GM21723 (cell line): ENCODE measurements around the gene ZNRF4.

ENCODE experiments used
- ATAC-seq: cut with Tn5 transposase; IDR thresholded peaks from one replicate; pipeline ENCODE4 v1.9.1; 2021; ENCODE audit warnings: mild to moderate bottlenecking, moderate library complexity; ENCODE audit not compliant: unreplicated experiment

The ZNRF4 gene

GRCh38 chr19:5440299-5440698 lies 14.9 kb upstream of the ZNRF4 start:
- no peak for ATAC-seq

DNA sequence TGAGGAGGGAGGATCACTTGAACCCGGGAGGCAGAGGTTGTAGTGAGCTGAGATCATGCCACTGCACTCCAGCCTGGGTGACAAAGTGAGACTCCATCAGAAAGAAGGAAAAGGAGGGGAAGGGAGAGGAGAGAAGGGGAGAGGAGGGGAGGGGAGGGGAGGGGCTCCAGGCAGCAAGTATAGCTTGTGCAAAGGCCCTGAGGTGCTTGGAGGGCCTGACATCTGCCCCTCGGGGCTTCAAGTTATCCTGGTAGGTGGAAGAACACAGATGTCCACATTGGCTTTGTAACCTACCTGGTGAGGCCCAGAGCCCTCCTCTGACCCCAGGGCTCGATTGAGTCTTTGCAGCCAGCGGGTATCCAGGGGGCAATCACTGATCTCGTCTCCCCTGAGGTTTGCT lies 11.5 kb upstream of the ZNRF4 start:
- no peak for ATAC-seq

- ATAC-seq = no peak
These were observed 10.8 kb upstream of the ZNRF4 start for GRCh38 chr19:5444431-5444830.

- ATAC-seq = no peak
These were observed 10.1 kb upstream of the ZNRF4 start for GRCh38 chr19:5445071-5445470.

GRCh38 chr19:5445561-5446055 lies 9.6 kb upstream of the ZNRF4 start:
- ATAC-seq = no peak

DNA sequence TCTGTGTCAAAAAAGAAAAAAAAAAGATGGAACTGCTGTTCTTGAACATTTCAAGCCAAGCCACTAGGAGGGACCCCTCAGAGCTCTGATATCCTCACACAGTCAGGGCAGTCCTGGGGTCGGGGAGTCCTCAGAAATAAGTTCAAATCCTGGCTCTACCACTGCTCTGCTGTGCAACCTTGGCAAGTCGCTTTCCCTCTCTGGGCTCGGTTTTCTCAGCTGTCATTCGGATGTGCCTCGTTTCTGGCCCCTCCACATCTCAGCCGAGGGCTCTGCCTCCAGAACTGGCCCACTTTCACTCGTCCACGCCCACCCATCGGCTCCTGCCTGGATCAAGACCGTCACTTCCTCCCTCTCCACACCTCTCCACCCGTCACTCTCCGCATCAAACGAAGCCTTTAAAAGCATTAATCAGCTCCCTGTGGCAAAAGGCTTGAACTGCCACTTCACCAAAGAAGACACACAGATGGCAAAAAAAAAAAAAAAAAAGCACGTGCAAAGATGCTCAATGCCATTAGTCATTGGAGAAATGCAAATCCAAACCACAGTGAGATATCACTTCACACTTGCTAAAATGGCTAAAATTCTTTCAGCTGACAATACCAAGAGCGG lies 7.4 kb upstream of the ZNRF4 start:
- ATAC-seq = no peak

GRCh38 chr19:5448374-5448773 lies 6.8 kb upstream of the ZNRF4 start:
- ATAC-seq = no peak

- ATAC-seq = no peak
These were observed 4.6 kb upstream of the ZNRF4 start for GRCh38 chr19:5450482-5451126.

GRCh38 chr19:5451494-5451893 lies 3.7 kb upstream of the ZNRF4 start:
- no peak for ATAC-seq

- ATAC-seq = no peak
These were observed 2.3 kb upstream of the ZNRF4 start for GRCh38 chr19:5452594-5453565.

GRCh38 chr19:5454743-5455142 lies 474 bp upstream of the ZNRF4 start:
- ATAC-seq = no peak

GRCh38 chr19:5456130-5456840 lies 1.1 kb downstream of the ZNRF4 start:
- no peak for ATAC-seq

DNA sequence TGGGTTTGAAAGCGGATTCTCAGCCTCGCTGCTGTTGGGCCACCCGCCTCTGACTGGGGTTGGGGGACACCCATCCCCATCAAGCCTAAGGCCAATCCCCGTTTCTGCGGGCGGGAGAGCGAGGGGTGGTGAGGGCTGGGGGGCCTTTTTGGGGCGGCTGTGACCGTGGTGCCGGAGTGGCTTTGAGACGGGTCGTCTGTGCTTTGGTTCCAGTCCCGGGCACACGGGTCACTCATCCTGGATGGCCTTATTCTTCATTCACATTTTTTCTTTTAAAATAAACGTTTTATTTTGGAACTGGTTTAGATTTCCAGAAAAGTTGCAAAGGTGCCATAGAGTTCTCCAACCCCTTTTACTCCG lies 1.6 kb downstream of the ZNRF4 start:
- no peak for ATAC-seq

GRCh38 chr19:5457709-5458108 lies 2.5 kb downstream of the ZNRF4 start:
- no peak for ATAC-seq

DNA sequence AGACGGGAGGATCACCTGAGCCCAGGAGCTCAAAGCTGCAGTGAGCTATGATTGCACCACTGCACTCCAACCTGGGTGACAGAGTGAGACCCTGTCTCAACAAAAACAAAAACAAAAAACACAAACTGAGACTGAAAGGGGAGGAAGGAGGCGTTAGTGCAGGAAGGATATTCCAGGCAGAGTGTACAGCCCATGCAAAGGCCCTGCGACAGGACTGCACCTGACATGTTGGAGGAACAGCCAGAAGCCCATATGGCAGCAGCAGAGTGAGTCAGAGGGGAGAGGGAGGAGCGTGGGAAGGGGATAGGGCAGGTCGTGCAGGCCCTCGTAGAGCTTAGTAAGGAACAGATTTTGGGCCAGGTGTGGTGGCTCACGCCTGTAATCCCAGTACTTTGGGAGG lies 3.2 kb downstream of the ZNRF4 start:
- ATAC-seq = no peak

DNA sequence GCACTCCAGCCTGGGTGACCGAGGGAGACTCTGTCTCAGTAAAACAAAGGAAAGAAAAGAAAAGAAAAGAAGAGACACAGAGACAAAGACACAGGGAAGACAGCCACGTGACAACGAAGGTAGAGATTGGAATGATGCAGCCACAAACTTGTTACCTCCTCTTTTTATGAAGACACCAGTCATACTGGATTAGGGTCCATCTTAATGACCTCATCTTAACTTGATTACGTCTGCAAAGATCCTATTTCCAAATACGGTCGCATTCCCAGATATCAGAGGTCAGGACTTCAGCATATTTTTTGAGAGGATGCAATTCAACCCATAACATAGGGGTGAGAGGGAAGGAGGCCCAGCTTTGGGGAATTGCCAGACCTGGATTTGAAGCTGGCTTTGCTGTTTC lies 4.1 kb downstream of the ZNRF4 start:
- no peak for ATAC-seq

DNA sequence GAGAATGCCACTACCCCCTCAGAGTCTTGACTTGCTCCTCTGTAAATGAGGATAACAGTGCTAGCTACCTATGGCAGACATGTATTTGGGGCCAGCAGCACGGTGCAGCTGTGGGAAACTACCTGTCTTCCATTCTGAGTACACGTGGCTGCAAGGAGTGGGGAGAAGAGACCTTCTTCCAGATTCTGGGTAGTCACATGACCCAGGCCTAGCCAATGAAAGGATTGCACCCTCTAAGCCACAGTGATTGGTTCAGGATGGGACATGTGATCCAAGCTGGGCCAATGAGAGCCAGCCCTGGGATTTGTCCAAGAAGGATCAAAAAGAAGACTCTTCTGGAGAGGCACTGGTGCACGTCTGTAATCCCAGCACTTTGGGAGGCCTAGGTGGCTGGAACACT lies 5.5 kb downstream of the ZNRF4 start:
- ATAC-seq = no peak

DNA sequence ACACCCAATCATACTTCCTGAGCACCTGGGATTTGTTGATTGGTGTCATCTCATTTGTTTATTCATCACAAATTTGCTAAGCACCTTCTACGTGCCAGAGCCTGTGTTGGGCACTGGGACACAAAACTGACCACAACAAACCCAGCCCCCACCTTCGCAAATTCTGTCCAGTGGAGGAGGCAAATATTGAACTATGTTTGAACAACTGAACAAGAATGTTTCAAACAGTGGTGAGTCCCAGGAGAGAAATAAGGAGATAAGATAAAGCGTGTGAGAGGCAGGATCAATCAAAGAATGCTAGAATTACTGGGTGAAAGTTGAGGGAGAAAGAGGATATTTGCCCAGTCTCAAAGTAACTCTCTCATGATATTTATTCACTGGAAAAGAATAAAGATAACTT lies 8.7 kb downstream of the ZNRF4 start:
- ATAC-seq = no peak

GRCh38 chr19:5466072-5466471 lies 10.9 kb downstream of the ZNRF4 start:
- no peak for ATAC-seq

DNA sequence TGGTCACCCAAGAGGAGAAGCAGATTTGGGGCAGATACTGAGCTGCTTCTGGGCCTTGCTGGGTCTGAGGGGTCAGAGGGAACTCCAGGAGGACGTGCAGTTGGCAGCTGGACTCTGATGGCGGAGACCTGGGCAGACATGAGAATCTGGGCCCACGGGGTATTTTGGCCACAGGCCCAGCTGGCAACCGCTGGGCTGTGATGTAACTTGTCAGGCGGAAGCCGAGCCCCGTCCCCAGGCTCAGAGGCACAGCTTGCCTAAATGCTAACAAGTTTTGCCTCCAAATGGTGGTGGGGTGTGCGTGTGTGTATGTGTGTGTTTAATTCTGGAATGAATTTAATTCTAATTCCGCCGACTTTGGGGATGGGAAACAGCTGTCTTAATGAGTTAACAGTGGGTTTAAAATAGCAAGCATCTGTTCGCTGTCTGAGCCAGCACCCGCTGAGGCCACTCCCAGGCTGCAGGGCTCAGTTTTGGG lies 11.6 kb downstream of the ZNRF4 start:
- no peak for ATAC-seq

DNA sequence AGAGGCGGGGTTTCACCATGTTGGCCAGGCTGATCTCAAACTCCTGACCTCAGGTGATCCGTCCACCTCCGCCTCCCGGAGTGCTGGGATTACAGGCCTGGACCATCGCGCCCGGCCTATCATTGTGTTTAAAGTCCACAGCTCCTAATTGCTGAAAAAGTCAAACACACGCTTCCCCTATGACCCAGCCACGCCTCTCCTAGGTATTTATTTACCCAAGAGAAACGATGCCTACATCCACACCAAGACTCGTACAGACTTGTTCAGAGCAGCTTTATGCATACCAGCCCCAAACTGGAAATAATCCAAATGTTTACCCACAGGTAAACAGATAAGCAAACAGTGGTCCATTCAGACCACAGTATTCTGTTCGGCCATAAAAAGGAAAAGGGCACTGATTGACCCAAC lies 15.1 kb downstream of the ZNRF4 start:
- no peak for ATAC-seq
